ENCODE measurements around the gene TMPRSS9. TPM values are rescaled to one million over a fixed set of nuclear protein-coding genes. Genes with fewer than 3 reads are reported as not detected.

The TMPRSS9 gene
- total RNA-seq, 1 experiment from 2014 or later = not detected

GRCh38 chr19:2329149-2329478 lies 31.0 kb upstream of the TMPRSS9 start:
- H3K27me3 ChIP-seq (replicated peaks; ENCODE audit: insufficient read depth, low read depth, low read length, poor library complexity) = no peaks in the 10 kb centered on the region
- intact Hi-C loops (cut with micrococcal nuclease; ENCODE audit: unreplicated experiment) = loop anchor here (5.0 kb wide), 1 partner anchor 58 kb away; no protein-coding TSS in a partner anchor
- H3K36me3 ChIP-seq (ENCODE audit: insufficient read depth, low read length, poor library complexity, severe bottlenecking) = no peaks in the 10 kb centered on the region
- ChIA-PET POLR2A (ENCODE audit: low non-redundant PET) (interaction anchor here (0.6 kb wide), 1 partner anchor 55 kb away, joined by 5 read pairs; no protein-coding TSS in a partner anchor), CTCF (no interaction called here)
- BruUV-seq (replicated peaks) = no TSS peak
- H3K4me3 ChIP-seq (ENCODE audit: low read depth, low read length, poor library complexity, severe bottlenecking) = peak overlapping the region; percentile 99
- TF ChIP-seq CTCF (conservative IDR thresholded peaks at IDR 0.05; ENCODE audit: low read depth, low read length) (no peak), EZH2 (IDR thresholded peaks at IDR 0.05; ENCODE audit: borderline replicate concordance, low read depth, low read length, poor library complexity, severe bottlenecking) (no peak)
- no peak for DNase-seq (ENCODE audit: low spot score)
- H3K9me3 ChIP-seq (ENCODE audit: low read depth, low read length, poor library complexity, severe bottlenecking) = no peaks in the 10 kb centered on the region
- peaks cover 29% of the 10 kb centered on the region for H3K4me1 ChIP-seq (ENCODE audit: insufficient read depth, low read length, poor library complexity, severe bottlenecking)
- peak overlapping the region; percentile 85 for H3K27ac ChIP-seq (ENCODE audit: low read depth, low read length, poor library complexity, severe bottlenecking)

GRCh38 chr19:2329501-2329916 lies 30.6 kb upstream of the TMPRSS9 start:
- ChIA-PET POLR2A (ENCODE audit: low non-redundant PET) (interaction anchor here (0.6 kb wide), 1 partner anchor 54 kb away, joined by 5 read pairs; no protein-coding TSS in a partner anchor), CTCF (no interaction called here)
- peak overlapping the region; percentile 99 for H3K4me3 ChIP-seq (ENCODE audit: low read depth, low read length, poor library complexity, severe bottlenecking)
- no peaks in the 10 kb centered on the region for H3K9me3 ChIP-seq (ENCODE audit: low read depth, low read length, poor library complexity, severe bottlenecking)
- TF ChIP-seq CTCF (conservative IDR thresholded peaks at IDR 0.05; ENCODE audit: low read depth, low read length) (no peak), EZH2 (IDR thresholded peaks at IDR 0.05; ENCODE audit: borderline replicate concordance, low read depth, low read length, poor library complexity, severe bottlenecking) (no peak)
- BruUV-seq (replicated peaks) = TSS peak; percentile 56
- H3K36me3 ChIP-seq (ENCODE audit: insufficient read depth, low read length, poor library complexity, severe bottlenecking) = no peaks in the 10 kb centered on the region
- peak overlapping the region; percentile 85 for H3K27ac ChIP-seq (ENCODE audit: low read depth, low read length, poor library complexity, severe bottlenecking)
- intact Hi-C loops (cut with micrococcal nuclease; ENCODE audit: unreplicated experiment) = loop anchor here (5.0 kb wide), 1 partner anchor 58 kb away; no protein-coding TSS in a partner anchor
- no peaks in the 10 kb centered on the region for H3K27me3 ChIP-seq (replicated peaks; ENCODE audit: insufficient read depth, low read depth, low read length, poor library complexity)
- DNase-seq (ENCODE audit: low spot score) = no peak
- peaks cover 29% of the 10 kb centered on the region for H3K4me1 ChIP-seq (ENCODE audit: insufficient read depth, low read length, poor library complexity, severe bottlenecking)

DNA sequence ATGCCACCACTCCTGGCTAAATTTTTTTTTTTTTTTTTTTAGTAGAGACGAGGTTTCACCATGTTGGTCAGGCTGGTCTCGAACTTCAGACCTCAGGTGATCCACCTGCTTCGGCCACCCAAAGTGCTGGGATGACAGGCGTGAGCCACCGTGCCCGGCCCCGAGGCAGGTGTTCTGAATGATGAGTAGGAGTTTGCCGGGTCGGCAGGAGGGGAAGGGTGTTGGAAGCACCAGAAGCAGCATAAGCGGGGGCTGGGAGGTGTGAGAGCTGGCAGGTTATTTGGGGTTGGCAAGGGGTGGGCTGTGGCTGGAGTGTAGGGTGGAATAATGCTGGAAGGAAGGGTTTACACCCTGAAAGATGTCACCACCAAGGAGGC lies 29.8 kb upstream of the TMPRSS9 start:
- Histone ChIP-seq H3K9me3 (ENCODE audit: low read depth, low read length, poor library complexity, severe bottlenecking) (no peaks in the 10 kb centered on the region), H3K27me3 (replicated peaks; ENCODE audit: insufficient read depth, low read depth, low read length, poor library complexity) (no peaks in the 10 kb centered on the region), H3K27ac (ENCODE audit: low read depth, low read length, poor library complexity, severe bottlenecking) (no peak overlapping the region), H3K4me3 (ENCODE audit: low read depth, low read length, poor library complexity, severe bottlenecking) (no peak overlapping the region), H3K4me1 (ENCODE audit: insufficient read depth, low read length, poor library complexity, severe bottlenecking) (peaks cover 29% of the 10 kb centered on the region), H3K36me3 (ENCODE audit: insufficient read depth, low read length, poor library complexity, severe bottlenecking) (no peaks in the 10 kb centered on the region)
- ChIA-PET CTCF (no interaction called here), POLR2A (ENCODE audit: low non-redundant PET) (no interaction called here)
- no peak for DNase-seq (ENCODE audit: low spot score)
- intact Hi-C loops (cut with micrococcal nuclease; ENCODE audit: unreplicated experiment) = no loop called here
- TF ChIP-seq EZH2 (IDR thresholded peaks at IDR 0.05; ENCODE audit: borderline replicate concordance, low read depth, low read length, poor library complexity, severe bottlenecking) = no peak
- no TSS peak for BruUV-seq (replicated peaks)

GRCh38 chr19:2330632-2331284 lies 29.3 kb upstream of the TMPRSS9 start:
- H3K4me1 ChIP-seq (ENCODE audit: insufficient read depth, low read length, poor library complexity, severe bottlenecking) = peaks cover 29% of the 10 kb centered on the region
- CTCF ChIA-PET = no interaction called here
- H3K4me3 ChIP-seq (ENCODE audit: low read depth, low read length, poor library complexity, severe bottlenecking) = no peak overlapping the region
- no peak for DNase-seq (ENCODE audit: low spot score)
- intact Hi-C loops (cut with micrococcal nuclease; ENCODE audit: unreplicated experiment) = no loop called here
- H3K9me3 ChIP-seq (ENCODE audit: low read depth, low read length, poor library complexity, severe bottlenecking) = no peaks in the 10 kb centered on the region
- TF ChIP-seq CTCF (conservative IDR thresholded peaks at IDR 0.05; ENCODE audit: low read depth, low read length) (no peak), EZH2 (IDR thresholded peaks at IDR 0.05; ENCODE audit: borderline replicate concordance, low read depth, low read length, poor library complexity, severe bottlenecking) (no peak)
- BruUV-seq (replicated peaks) = no TSS peak
- no peaks in the 10 kb centered on the region for H3K27me3 ChIP-seq (replicated peaks; ENCODE audit: insufficient read depth, low read depth, low read length, poor library complexity)
- POLR2A ChIA-PET (ENCODE audit: low non-redundant PET) = interaction anchor here (0.7 kb wide), 1 partner anchor 33 kb away, joined by 5 read pairs; no protein-coding TSS in a partner anchor
- no peaks in the 10 kb centered on the region for H3K36me3 ChIP-seq (ENCODE audit: insufficient read depth, low read length, poor library complexity, severe bottlenecking)
- no peak overlapping the region for H3K27ac ChIP-seq (ENCODE audit: low read depth, low read length, poor library complexity, severe bottlenecking)
